ENCODE data around the gene TMEM167B.

GRCh38 chr1:109078317-109078716, 12.2 kb upstream of the TMEM167B start:
- TF ChIP-seq EZH2 (IDR thresholded peaks at IDR 0.05; ENCODE audit: insufficient read depth, poor library complexity, severe bottlenecking) (no peak), EZH2phosphoT487 (IDR thresholded peaks at IDR 0.05; ENCODE audit: insufficient read depth, low read depth) (no peak)

All from GM23248 (cell line).